Parathyroid adenoma (tissue), 2 donors: Measurements from ENCODE around the gene PGBD2.
"Not testable (repeated sequence)": the region's sequence is repeated elsewhere in the genome, so short reads cannot be mapped to it uniquely, and the experiment has no call there.

Experiments used
- H2AFZ ChIP-seq: fragments of 300-600 bp; sonication (generic); one replicate; pipeline ENCODE4 v1.7.0; 2017; ENCODE audit warnings: antibody characterized with exemption, mild to moderate bottlenecking
- H3K27ac ChIP-seq: fragments of 300-600 bp; sonication (generic); one replicate; pipeline ENCODE4 v1.7.0; 2017
- H3K27me3 ChIP-seq: fragments of 300-600 bp; sonication (generic); one replicate; pipeline ENCODE4 v1.7.0; 2017; ENCODE audit warnings: low read length; ENCODE audit not compliant: control insufficient read depth, insufficient read depth
- H3K36me3 ChIP-seq: fragments of 300-600 bp; sonication (generic); one replicate; pipeline ENCODE4 v1.7.0; 2017; ENCODE audit warnings: low read length; ENCODE audit not compliant: control insufficient read depth, insufficient read depth
- H3K4me1 ChIP-seq: fragments of 300-600 bp; sonication (generic); one replicate; pipeline ENCODE4 v1.7.0; 2017; ENCODE audit warnings: control low read depth
- H3K4me2 ChIP-seq: fragments of 300-600 bp; sonication (generic); one replicate; pipeline ENCODE4 v1.7.0; 2017; ENCODE audit warnings: low read length
- H3K4me3 ChIP-seq: fragments of 300-600 bp; sonication (generic); one replicate; pipeline ENCODE4 v1.7.0; 2017; ENCODE audit warnings: low read depth, low read length
- H3K79me2 ChIP-seq: fragments of 300-600 bp; sonication (generic); one replicate; pipeline ENCODE4 v1.7.0; 2017; ENCODE audit warnings: control low read depth
- H3K9ac ChIP-seq: fragments of 300-600 bp; sonication (generic); one replicate; pipeline ENCODE4 v1.7.0; 2017; ENCODE audit warnings: mild to moderate bottlenecking
- H3K9me3 ChIP-seq: fragments of 300-600 bp; sonication (generic); one replicate; pipeline ENCODE4 v1.7.0; 2017; ENCODE audit warnings: low read length; ENCODE audit not compliant: control insufficient read depth
- donor health status: primary hyperparathyroidism.

PGBD2 gene

DNA sequence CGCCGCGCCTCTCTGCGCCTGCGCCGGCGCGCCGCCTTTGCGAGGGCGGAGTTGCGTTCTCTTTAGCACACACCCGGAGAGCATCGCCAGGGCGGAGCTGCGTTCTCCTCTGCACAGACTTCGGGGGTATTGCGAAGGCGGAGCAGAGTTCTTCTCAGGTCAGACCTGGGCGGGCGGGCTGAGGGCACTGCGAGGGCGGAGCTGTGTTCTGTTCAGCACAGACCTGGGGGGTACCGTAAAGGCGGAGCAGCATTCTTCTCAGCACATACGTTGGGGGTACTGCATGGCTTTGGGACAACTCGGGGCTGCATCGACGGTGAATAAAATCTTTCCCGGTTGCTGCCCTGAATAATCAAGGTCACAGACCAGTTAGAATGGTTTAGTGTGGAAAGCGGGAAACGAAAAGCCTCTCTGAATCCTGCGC, 39.0 kb downstream of the PGBD2 start:
- not testable (repeated sequence) for H3K27me3 ChIP-seq, H3K9ac ChIP-seq, H3K4me2 ChIP-seq, H3K27ac ChIP-seq, H3K4me1 ChIP-seq, H3K79me2 ChIP-seq, H2AFZ ChIP-seq, H3K9me3 ChIP-seq, H3K4me3 ChIP-seq, H3K36me3 ChIP-seq

- not testable (repeated sequence) for H3K4me2 ChIP-seq, H3K4me3 ChIP-seq, H3K79me2 ChIP-seq, H3K9ac ChIP-seq, H3K9me3 ChIP-seq, H3K36me3 ChIP-seq, H3K4me1 ChIP-seq, H3K27me3 ChIP-seq, H2AFZ ChIP-seq, H3K27ac ChIP-seq
Observed at GRCh38 chr1:248945453-248945852, 39.4 kb downstream of the PGBD2 start.

DNA sequence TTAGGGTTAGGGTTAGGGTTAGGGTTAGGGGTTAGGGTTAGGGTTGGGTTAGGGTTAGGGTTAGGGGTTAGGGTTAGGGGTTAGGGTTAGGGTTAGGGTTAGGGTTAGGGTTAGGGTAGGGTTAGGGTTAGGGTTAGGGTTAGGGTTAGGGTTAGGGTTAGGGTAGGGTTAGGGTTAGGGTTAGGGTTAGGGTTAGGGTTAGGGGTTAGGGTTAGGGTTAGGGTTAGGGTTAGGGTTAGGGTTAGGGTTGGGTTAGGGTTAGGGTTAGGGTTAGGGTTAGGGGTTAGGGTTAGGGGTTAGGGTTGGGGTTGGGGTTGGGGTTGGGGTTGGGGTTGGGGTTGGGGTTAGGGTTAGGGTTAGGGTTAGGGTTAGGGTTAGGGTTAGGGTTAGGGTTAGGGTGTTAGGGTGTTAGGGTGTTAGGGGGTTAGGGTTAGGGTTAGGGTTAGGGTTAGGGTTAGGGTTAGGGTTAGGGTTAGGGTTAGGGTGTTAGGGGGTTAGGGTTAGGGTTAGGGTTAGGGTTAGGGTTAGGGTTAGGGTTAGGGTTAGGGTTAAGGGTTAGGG, 39.9 kb downstream of the PGBD2 start:
- not testable (repeated sequence) for H3K27ac ChIP-seq, H3K4me3 ChIP-seq, H3K79me2 ChIP-seq, H3K27me3 ChIP-seq, H2AFZ ChIP-seq, H3K9ac ChIP-seq, H3K36me3 ChIP-seq, H3K9me3 ChIP-seq, H3K4me2 ChIP-seq, H3K4me1 ChIP-seq
